Neural cell (in vitro differentiated cells): ENCODE data around the gene ZWILCH.

Source experiments
- EZH2 ChIP-seq: fragments of 200-600, 300-800 bp; shearing (Covaris generic), sonication (generic); IDR thresholded peaks from 2 replicates; pipeline ENCODE4 v1.6.1; 2014; ENCODE audit warnings: antibody characterized with exemption, low read length, borderline replicate concordance, mild to moderate bottlenecking; ENCODE audit not compliant: insufficient read depth, poor library complexity, severe bottlenecking
- POLR2AphosphoS5 ChIP-seq: IDR thresholded peaks from 2 replicates; pipeline ENCODE4 v1.6.1; 2012
- RAD21 ChIP-seq: fragments of 450-650 bp; conservative IDR thresholded peaks from 2 replicates; pipeline ENCODE4 v1.6.1; 2014; ENCODE audit warnings: antibody characterized with exemption, mild to moderate bottlenecking, moderate library complexity
- TF ChIP-seq, protein P1 (sequence below): fragments of 450-650 bp; IDR thresholded peaks from 2 replicates; pipeline ENCODE4 v1.5.1; 2014; ENCODE audit warnings: antibody characterized with exemption, mild to moderate bottlenecking, moderate library complexity; ENCODE audit not compliant: poor library complexity, severe bottlenecking

- no peak for TF ChIP-seq RAD21
- no peak for TF ChIP-seq EZH2
- TF ChIP-seq, protein P1, sequence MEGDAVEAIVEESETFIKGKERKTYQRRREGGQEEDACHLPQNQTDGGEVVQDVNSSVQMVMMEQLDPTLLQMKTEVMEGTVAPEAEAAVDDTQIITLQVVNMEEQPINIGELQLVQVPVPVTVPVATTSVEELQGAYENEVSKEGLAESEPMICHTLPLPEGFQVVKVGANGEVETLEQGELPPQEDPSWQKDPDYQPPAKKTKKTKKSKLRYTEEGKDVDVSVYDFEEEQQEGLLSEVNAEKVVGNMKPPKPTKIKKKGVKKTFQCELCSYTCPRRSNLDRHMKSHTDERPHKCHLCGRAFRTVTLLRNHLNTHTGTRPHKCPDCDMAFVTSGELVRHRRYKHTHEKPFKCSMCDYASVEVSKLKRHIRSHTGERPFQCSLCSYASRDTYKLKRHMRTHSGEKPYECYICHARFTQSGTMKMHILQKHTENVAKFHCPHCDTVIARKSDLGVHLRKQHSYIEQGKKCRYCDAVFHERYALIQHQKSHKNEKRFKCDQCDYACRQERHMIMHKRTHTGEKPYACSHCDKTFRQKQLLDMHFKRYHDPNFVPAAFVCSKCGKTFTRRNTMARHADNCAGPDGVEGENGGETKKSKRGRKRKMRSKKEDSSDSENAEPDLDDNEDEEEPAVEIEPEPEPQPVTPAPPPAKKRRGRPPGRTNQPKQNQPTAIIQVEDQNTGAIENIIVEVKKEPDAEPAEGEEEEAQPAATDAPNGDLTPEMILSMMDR: no peak
- TF ChIP-seq POLR2AphosphoS5: no peak
Measured at GRCh38 chr15:66486887-66487286, 18.2 kb upstream of the ZWILCH start.
